ENCODE measurements around the gene GUK1. TPM values are rescaled to one million over a fixed set of nuclear protein-coding genes. Genes with fewer than 3 reads are reported as not detected.
A peak's percentile ranks its signal among the peaks of the same experiment; 100 is the strongest.

Gene GUK1
- total RNA-seq, 2 experiments from 2014 or later, result 154 to 197 TPM

DNA sequence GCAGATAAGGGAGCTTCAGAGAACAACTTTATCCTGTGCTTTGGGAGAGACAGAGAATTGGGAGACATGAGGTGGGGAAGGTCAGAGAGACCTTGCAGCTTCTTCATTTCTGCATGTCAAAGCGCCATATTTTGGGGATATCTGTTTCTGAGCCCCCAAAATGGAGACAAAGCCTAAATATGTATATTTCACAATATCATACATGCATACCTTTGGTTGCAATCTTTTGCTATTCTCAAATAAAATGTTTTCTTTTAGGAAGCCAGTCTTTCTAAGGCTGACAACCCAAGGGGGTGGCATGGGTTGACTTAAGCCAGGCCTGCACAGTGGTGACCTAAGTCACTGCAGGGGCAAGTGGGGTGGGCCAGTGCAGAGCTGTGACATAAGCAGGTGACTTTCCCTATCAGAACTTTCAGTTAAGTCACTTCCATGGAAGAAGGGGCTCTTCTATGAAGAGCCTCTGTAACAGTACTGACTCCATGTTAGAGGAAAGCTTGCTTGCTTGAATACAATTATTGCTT lies 17.1 kb upstream of the GUK1 start:
- Histone ChIP-seq H3K9me2 (ENCODE audit: insufficient read depth, low read length) (no peaks in the 10 kb centered on the region), H4K20me1 (ENCODE audit: insufficient read depth, low read length) (no peaks in the 10 kb centered on the region), H3K9me3 (ENCODE audit: low read length) (peaks cover 34% of the 10 kb centered on the region), H3K4me3 (ENCODE audit: low read depth, low read length, poor library complexity, severe bottlenecking) (no peak overlapping the region), H3K79me2 (ENCODE audit: insufficient read depth, low read depth, low read length) (no peaks in the 10 kb centered on the region), H3K36me3 (ENCODE audit: insufficient read depth, low read length) (no peaks in the 10 kb centered on the region), H3K4me1 (ENCODE audit: insufficient read depth, low read length, poor library complexity, severe bottlenecking) (peaks cover 8% of the 10 kb centered on the region), H3K4me2 (ENCODE audit: low read length) (no peak overlapping the region), H3K27ac (ENCODE audit: low read depth, low read length, poor library complexity, severe bottlenecking) (no peak overlapping the region), H2AFZ (ENCODE audit: low read length) (no peak overlapping the region)
- TF ChIP-seq EZH2phosphoT487 (IDR thresholded peaks at IDR 0.05; ENCODE audit: borderline replicate concordance, low read depth, low read length) (no peak), CTCF (conservative IDR thresholded peaks at IDR 0.05; ENCODE audit: low read length) (no peak)
- no TSS peak for BruUV-seq (replicated peaks)
- intact Hi-C loops (cut with micrococcal nuclease; ENCODE audit: unreplicated experiment), result no loop called here
- ChIA-PET CTCF (ENCODE audit: unreplicated experiment) (no interaction called here), POLR2A (interaction anchor here (2.2 kb wide), 1 partner anchor 10 kb away, joined by 7 read pairs; no protein-coding TSS in a partner anchor)
- DNase-seq (ENCODE audit: low spot score), result no peak

DNA sequence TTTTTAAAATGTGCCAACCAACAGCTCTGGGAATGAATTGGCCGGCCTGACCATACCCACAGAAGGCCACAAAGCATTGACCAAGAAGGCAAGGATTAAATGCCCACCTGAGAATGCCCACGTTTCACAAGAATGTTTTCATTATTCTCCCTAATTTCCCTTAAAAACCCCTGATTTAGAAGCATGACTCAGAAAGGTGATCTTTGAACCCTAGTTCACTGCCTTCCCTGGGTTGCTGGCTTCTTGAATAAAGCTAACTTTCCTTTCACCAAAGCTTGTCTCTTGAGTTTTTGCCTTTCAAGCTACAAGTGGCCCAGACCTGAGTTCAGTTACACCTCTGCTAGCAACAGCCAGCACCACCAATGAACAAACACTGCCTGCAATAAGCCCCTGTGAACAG lies 16.6 kb upstream of the GUK1 start:
- ChIA-PET POLR2A (interaction anchor here (2.2 kb wide), 1 partner anchor 11 kb away, joined by 7 read pairs; no protein-coding TSS in a partner anchor), CTCF (ENCODE audit: unreplicated experiment) (interaction anchor here (0.6 kb wide), 1 partner anchor 124 kb away, joined by 3 read pairs; no protein-coding TSS in a partner anchor)
- H2AFZ ChIP-seq (ENCODE audit: low read length), result no peak overlapping the region
- no peak overlapping the region for H3K4me3 ChIP-seq (ENCODE audit: low read depth, low read length, poor library complexity, severe bottlenecking)
- H3K4me1 ChIP-seq (ENCODE audit: insufficient read depth, low read length, poor library complexity, severe bottlenecking), result peaks cover 8% of the 10 kb centered on the region
- no peak overlapping the region for H3K27ac ChIP-seq (ENCODE audit: low read depth, low read length, poor library complexity, severe bottlenecking)
- no peaks in the 10 kb centered on the region for H3K36me3 ChIP-seq (ENCODE audit: insufficient read depth, low read length)
- intact Hi-C loops (cut with micrococcal nuclease; ENCODE audit: unreplicated experiment), result no loop called here
- DNase-seq (ENCODE audit: low spot score), result no peak
- H3K4me2 ChIP-seq (ENCODE audit: low read length), result no peak overlapping the region
- BruUV-seq (replicated peaks), result no TSS peak
- H3K79me2 ChIP-seq (ENCODE audit: insufficient read depth, low read depth, low read length), result no peaks in the 10 kb centered on the region
- TF ChIP-seq EZH2phosphoT487 (IDR thresholded peaks at IDR 0.05; ENCODE audit: borderline replicate concordance, low read depth, low read length) (no peak), CTCF (conservative IDR thresholded peaks at IDR 0.05; ENCODE audit: low read length) (no peak)
- H3K9me3 ChIP-seq (ENCODE audit: low read length), result peaks cover 29% of the 10 kb centered on the region
- H3K9me2 ChIP-seq (ENCODE audit: insufficient read depth, low read length), result no peaks in the 10 kb centered on the region
- no peaks in the 10 kb centered on the region for H4K20me1 ChIP-seq (ENCODE audit: insufficient read depth, low read length)

DNA sequence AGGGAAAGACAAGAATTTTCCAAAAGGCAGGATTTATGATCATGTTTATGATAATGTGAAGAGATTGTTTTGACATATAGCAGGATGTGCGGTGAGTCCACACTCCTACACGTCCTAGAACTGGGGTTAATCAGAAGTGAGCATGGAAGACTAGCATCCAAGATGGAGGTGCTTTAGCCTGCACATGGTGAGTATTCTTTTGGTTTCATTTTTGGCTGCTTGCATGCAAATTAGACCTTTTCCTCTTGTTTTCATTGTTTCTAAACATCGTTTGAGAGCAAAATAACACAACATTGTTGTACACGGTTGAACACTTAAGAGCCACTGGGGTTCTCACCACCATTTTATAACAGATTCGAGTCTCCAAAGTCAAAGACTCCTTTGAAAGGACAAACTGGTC lies 14.9 kb upstream of the GUK1 start:
- H4K20me1 ChIP-seq (ENCODE audit: insufficient read depth, low read length), result no peaks in the 10 kb centered on the region
- intact Hi-C loops (cut with micrococcal nuclease; ENCODE audit: unreplicated experiment), result no loop called here
- peaks cover 18% of the 10 kb centered on the region; the same call in 1 of the 2 replicates for H3K9me3 ChIP-seq (ENCODE audit: low read length)
- H3K9me2 ChIP-seq (ENCODE audit: insufficient read depth, low read length), result no peaks in the 10 kb centered on the region
- peak overlapping the region; percentile 17; the same call in 1 of the 2 replicates for H2AFZ ChIP-seq (ENCODE audit: low read length)
- no peak for DNase-seq (ENCODE audit: low spot score)
- no peak overlapping the region for H3K4me2 ChIP-seq (ENCODE audit: low read length)
- POLR2A ChIA-PET, result interaction anchor here (0.5 to 1.2 kb wide), 7 partner anchors 9 to 1944 kb away, joined by 3 read pairs; partner anchors contain the start of gene TRIM11
- BruUV-seq (replicated peaks), result no TSS peak
- no peak for TF ChIP-seq CTCF (conservative IDR thresholded peaks at IDR 0.05; ENCODE audit: low read length)
- TF ChIP-seq EZH2phosphoT487 (IDR thresholded peaks at IDR 0.05; ENCODE audit: borderline replicate concordance, low read depth, low read length), result no peak
- H3K36me3 ChIP-seq (ENCODE audit: insufficient read depth, low read length), result no peaks in the 10 kb centered on the region
- CTCF ChIA-PET (ENCODE audit: unreplicated experiment), result interaction anchor here (0.6 to 1.2 kb wide), 2 partner anchors 23 to 42 kb away, joined by 3 read pairs; no protein-coding TSS in a partner anchor
- H3K27ac ChIP-seq (ENCODE audit: low read depth, low read length, poor library complexity, severe bottlenecking), result no peak overlapping the region
- H3K79me2 ChIP-seq (ENCODE audit: insufficient read depth, low read depth, low read length), result no peaks in the 10 kb centered on the region
- H3K4me3 ChIP-seq (ENCODE audit: low read depth, low read length, poor library complexity, severe bottlenecking), result no peak overlapping the region
- H3K4me1 ChIP-seq (ENCODE audit: insufficient read depth, low read length, poor library complexity, severe bottlenecking), result peaks cover 8% of the 10 kb centered on the region
